ENCODE data around the gene DCBLD2.
"Not testable (repeated sequence)": the region's sequence is repeated elsewhere in the genome, so short reads cannot be mapped to it uniquely, and the experiment has no call there.

DCBLD2 gene

GRCh38 chr3:98848108-98848507 is 53.4 kb downstream of the DCBLD2 start:
- TF ChIP-seq, protein P1, sequence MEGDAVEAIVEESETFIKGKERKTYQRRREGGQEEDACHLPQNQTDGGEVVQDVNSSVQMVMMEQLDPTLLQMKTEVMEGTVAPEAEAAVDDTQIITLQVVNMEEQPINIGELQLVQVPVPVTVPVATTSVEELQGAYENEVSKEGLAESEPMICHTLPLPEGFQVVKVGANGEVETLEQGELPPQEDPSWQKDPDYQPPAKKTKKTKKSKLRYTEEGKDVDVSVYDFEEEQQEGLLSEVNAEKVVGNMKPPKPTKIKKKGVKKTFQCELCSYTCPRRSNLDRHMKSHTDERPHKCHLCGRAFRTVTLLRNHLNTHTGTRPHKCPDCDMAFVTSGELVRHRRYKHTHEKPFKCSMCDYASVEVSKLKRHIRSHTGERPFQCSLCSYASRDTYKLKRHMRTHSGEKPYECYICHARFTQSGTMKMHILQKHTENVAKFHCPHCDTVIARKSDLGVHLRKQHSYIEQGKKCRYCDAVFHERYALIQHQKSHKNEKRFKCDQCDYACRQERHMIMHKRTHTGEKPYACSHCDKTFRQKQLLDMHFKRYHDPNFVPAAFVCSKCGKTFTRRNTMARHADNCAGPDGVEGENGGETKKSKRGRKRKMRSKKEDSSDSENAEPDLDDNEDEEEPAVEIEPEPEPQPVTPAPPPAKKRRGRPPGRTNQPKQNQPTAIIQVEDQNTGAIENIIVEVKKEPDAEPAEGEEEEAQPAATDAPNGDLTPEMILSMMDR (IDR thresholded peaks at IDR 0.05; ENCODE audit: low read depth, low read length) = no peak
- no peak for DNase-seq (ENCODE audit: extremely low read depth, low read depth)

GRCh38 chr3:98846101-98846500 is 55.4 kb downstream of the DCBLD2 start:
- no peak for DNase-seq (ENCODE audit: extremely low read depth, low read depth)

GRCh38 chr3:98843266-98843959 is 58.1 kb downstream of the DCBLD2 start:
- DNase-seq (ENCODE audit: extremely low read depth, low read depth) = no peak
- TF ChIP-seq, protein P1 (IDR thresholded peaks at IDR 0.05; ENCODE audit: low read depth, low read length) = no peak

More at GRCh38 chr3:98846101-98846500, 55.4 kb downstream of the DCBLD2 start:
- TF ChIP-seq, protein P1 (IDR thresholded peaks at IDR 0.05; ENCODE audit: low read depth, low read length) = no peak

DNA sequence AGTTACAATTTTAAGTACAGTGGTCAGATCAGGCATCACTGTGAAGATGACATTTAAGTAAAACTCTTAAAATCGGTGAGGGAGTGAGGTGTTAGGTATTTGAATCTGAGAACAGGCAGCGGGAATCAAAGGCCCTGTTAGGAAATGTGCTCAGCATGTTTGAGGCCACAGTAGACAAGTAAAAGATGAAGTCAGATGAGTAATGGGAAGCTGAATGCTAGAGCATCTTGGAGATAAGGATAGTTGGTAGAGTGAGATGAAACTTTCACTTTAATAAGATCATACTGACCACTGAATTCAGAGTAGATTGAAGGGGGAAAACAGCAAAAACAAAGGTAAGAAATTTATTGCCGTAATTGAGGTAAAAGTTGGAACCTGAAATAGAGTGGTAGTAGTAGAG is 61.6 kb downstream of the DCBLD2 start:
- DNase-seq (ENCODE audit: extremely low read depth, low read depth) = no peak
- TF ChIP-seq, protein P1 (IDR thresholded peaks at IDR 0.05; ENCODE audit: low read depth, low read length) = no peak

DNA sequence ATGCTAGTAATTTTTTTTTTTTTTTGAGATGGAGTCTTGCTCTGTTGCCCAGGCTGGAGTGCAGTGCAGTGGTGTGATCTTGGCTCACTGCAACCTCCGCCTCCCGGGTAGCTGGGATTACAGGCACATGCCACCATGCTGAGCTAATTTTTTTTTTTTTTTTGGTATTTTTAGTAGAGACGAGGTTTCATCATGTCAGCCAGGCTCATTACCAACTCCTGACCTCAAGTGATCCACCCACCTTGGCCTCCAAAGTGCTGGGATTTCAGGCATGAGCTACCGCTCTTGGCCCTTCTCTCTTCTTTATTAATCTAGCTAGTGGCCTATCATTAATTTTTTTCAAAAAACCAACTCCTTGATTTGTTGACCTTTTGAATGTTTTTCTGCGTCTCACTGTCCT is 70.4 kb downstream of the DCBLD2 start:
- not testable (repeated sequence) for DNase-seq (ENCODE audit: extremely low read depth, low read depth)

- DNase-seq (ENCODE audit: extremely low read depth, low read depth) = no peak
- TF ChIP-seq, protein P1 (IDR thresholded peaks at IDR 0.05; ENCODE audit: low read depth, low read length) = no peak
These were observed 72.2 kb downstream of the DCBLD2 start for GRCh38 chr3:98829246-98829832.

- TF ChIP-seq, protein P1 (IDR thresholded peaks at IDR 0.05; ENCODE audit: low read depth, low read length) = no peak
- DNase-seq (ENCODE audit: extremely low read depth, low read depth) = no peak
These were observed 74.1 kb downstream of the DCBLD2 start for GRCh38 chr3:98827221-98827920.

Data from AG09319 (cell line).